Measurements from ENCODE around the gene TRPV2.
A peak's percentile ranks its signal among the peaks of the same experiment; 100 is the strongest.

Gene TRPV2

DNA sequence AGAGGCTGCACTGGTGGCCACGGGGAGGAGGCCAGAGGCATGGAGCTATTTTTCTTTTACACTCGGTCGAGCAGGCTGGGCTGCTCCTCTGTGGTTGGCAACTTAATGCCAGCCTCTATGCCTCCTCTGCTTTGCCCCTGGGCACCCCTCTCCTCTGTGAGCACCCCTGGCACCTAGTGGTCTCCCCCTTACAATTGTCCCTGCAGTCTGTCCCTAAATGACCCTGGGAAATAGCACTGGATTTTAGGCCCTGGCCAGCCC lies 49.6 kb downstream of the TRPV2 start:
- DNase-seq: no peak
- no peaks in the 10 kb centered on the region for H3K36me3 Mint-ChIP-seq (ENCODE audit: low read depth)
- H3K27me3 Mint-ChIP-seq: no peaks in the 10 kb centered on the region
- H3K4me1 Mint-ChIP-seq: no peaks in the 10 kb centered on the region
- no peak overlapping the region for H3K4me3 Mint-ChIP-seq
- H3K27ac Mint-ChIP-seq: peak overlapping the region; percentile 19
- H3K9me3 Mint-ChIP-seq: no peaks in the 10 kb centered on the region
- ATAC-seq: no peak

DNA sequence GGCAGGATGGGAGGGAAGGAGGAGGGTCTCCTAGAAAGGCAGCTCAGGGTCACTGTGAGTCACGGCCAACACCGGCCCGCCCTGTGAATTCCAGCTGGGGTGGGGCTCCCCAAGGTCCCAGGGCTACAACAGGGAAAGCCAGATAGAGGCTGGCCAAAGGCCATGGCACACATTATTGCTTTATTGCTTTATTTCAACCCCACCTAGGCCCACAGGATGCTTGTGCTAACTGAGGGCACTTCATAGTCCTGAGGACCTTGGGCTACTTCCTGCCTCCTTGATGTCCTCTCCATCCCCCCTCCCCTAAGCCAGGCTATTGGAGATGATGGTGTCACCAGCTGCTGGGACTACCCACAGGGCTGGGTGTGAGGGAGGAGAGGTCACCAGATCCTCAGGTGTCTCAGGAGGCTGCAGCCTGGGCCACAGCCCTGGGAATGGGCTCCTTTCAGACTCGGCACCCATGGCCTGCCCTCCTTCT lies 50.5 kb downstream of the TRPV2 start:
- ATAC-seq (no peak), DNase-seq (no peak)
- Mint-ChIP-seq H3K4me3 (no peak overlapping the region), H3K4me1 (no peaks in the 10 kb centered on the region), H3K27ac (no peak overlapping the region), H3K9me3 (no peaks in the 10 kb centered on the region), H3K36me3 (ENCODE audit: low read depth) (no peaks in the 10 kb centered on the region), H3K27me3 (no peaks in the 10 kb centered on the region)

- Mint-ChIP-seq H3K9me3 (no peaks in the 10 kb centered on the region), H3K36me3 (ENCODE audit: low read depth) (no peaks in the 10 kb centered on the region), H3K27me3 (no peaks in the 10 kb centered on the region), H3K4me3 (no peak overlapping the region), H3K27ac (no peak overlapping the region), H3K4me1 (no peaks in the 10 kb centered on the region)
- no peak for DNase-seq
- no peak for ATAC-seq
These were observed 51.0 kb downstream of the TRPV2 start for GRCh38 chr17:16466407-16466806.

- H3K36me3 Mint-ChIP-seq (ENCODE audit: low read depth): no peaks in the 10 kb centered on the region
- no peak for ATAC-seq
- H3K4me3 Mint-ChIP-seq: no peak overlapping the region
- no peak overlapping the region for H3K27ac Mint-ChIP-seq
- no peak for DNase-seq
- H3K27me3 Mint-ChIP-seq: no peaks in the 10 kb centered on the region
- H3K4me1 Mint-ChIP-seq: no peaks in the 10 kb centered on the region
- H3K9me3 Mint-ChIP-seq: no peaks in the 10 kb centered on the region
These were observed 51.7 kb downstream of the TRPV2 start for GRCh38 chr17:16467044-16467443.

GRCh38 chr17:16467886-16468285 lies 52.5 kb downstream of the TRPV2 start:
- no peaks in the 10 kb centered on the region for H3K36me3 Mint-ChIP-seq (ENCODE audit: low read depth)
- H3K27ac Mint-ChIP-seq: no peak overlapping the region
- no peak for DNase-seq
- no peaks in the 10 kb centered on the region for H3K27me3 Mint-ChIP-seq
- no peaks in the 10 kb centered on the region for H3K4me1 Mint-ChIP-seq
- no peaks in the 10 kb centered on the region for H3K9me3 Mint-ChIP-seq
- H3K4me3 Mint-ChIP-seq: no peak overlapping the region
- no peak for ATAC-seq

DNA sequence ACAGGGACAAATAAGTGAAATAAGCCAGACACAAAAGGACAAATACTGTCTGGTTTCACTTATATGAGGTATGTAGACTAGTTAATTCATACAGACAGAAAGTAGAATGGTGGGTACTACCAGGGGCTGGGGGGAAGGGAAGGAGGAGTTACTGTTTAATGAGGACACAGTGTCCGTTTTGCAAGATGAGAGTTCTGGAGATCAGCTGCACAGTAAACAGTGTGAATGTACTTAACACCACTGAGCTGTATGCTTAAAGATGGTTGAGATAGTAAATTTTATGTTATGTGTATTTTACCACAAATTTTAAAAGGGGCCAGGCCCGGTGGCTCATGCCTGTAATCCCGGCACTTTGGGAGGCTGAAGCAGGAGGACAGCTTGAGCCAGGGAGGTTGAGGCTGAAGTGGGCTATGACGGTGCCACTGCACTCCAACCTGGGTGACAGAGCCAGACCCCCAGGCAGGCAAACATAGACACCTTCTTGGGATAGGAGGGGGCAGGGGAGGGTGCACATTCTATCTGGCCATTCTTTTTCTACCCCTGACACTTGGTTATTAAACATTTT lies 53.1 kb downstream of the TRPV2 start:
- H3K27me3 Mint-ChIP-seq: no peaks in the 10 kb centered on the region

DNA sequence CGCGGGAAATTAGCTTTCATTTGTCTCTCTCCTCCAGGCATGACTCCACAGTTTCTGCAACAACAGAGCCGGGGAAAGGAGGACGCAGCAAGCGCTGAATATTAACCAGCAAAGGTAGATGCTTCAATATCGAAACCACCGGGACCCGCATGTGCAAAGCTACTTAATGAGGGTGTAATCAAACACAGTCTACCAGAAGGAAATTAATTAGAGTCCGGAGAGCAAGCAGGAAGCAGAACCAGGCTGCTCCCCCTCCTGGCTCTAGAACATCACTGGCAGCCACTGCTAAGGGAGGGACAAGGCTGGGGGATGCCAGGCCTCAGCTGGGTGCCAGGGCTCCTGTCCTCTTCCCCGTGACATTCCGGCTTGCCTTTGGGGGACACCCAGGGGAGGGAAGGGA lies 54.9 kb downstream of the TRPV2 start:
- DNase-seq (no peak), ATAC-seq (no peak)
- H3K4me1 Mint-ChIP-seq: no peaks in the 10 kb centered on the region
- H3K36me3 Mint-ChIP-seq (ENCODE audit: low read depth): no peaks in the 10 kb centered on the region
- no peaks in the 10 kb centered on the region for H3K27me3 Mint-ChIP-seq
- no peak overlapping the region for H3K4me3 Mint-ChIP-seq
- no peak overlapping the region for H3K27ac Mint-ChIP-seq
- H3K9me3 Mint-ChIP-seq: no peaks in the 10 kb centered on the region

More for the DNA sequence above, 53.1 kb downstream of the TRPV2 start:
- Mint-ChIP-seq H3K27ac (no peak overlapping the region), H3K36me3 (ENCODE audit: low read depth) (no peaks in the 10 kb centered on the region), H3K4me3 (no peak overlapping the region), H3K9me3 (no peaks in the 10 kb centered on the region), H3K4me1 (no peaks in the 10 kb centered on the region)
- no peak for DNase-seq
- no peak for ATAC-seq

- no peaks in the 10 kb centered on the region for H3K9me3 Mint-ChIP-seq
- no peaks in the 10 kb centered on the region for H3K4me1 Mint-ChIP-seq
- ATAC-seq: no peak
- no peak overlapping the region for H3K27ac Mint-ChIP-seq
- no peak for DNase-seq
- H3K27me3 Mint-ChIP-seq: no peaks in the 10 kb centered on the region
- H3K36me3 Mint-ChIP-seq (ENCODE audit: low read depth): no peaks in the 10 kb centered on the region
- H3K4me3 Mint-ChIP-seq: no peak overlapping the region
These were observed 55.9 kb downstream of the TRPV2 start for GRCh38 chr17:16471295-16471694.

GRCh38 chr17:16472539-16472938 lies 57.2 kb downstream of the TRPV2 start:
- no peak overlapping the region for H3K4me3 Mint-ChIP-seq
- no peak overlapping the region for H3K27ac Mint-ChIP-seq
- ATAC-seq: no peak
- H3K4me1 Mint-ChIP-seq: no peaks in the 10 kb centered on the region
- DNase-seq: no peak
- H3K9me3 Mint-ChIP-seq: no peaks in the 10 kb centered on the region
- no peaks in the 10 kb centered on the region for H3K36me3 Mint-ChIP-seq (ENCODE audit: low read depth)
- H3K27me3 Mint-ChIP-seq: no peaks in the 10 kb centered on the region

DNA sequence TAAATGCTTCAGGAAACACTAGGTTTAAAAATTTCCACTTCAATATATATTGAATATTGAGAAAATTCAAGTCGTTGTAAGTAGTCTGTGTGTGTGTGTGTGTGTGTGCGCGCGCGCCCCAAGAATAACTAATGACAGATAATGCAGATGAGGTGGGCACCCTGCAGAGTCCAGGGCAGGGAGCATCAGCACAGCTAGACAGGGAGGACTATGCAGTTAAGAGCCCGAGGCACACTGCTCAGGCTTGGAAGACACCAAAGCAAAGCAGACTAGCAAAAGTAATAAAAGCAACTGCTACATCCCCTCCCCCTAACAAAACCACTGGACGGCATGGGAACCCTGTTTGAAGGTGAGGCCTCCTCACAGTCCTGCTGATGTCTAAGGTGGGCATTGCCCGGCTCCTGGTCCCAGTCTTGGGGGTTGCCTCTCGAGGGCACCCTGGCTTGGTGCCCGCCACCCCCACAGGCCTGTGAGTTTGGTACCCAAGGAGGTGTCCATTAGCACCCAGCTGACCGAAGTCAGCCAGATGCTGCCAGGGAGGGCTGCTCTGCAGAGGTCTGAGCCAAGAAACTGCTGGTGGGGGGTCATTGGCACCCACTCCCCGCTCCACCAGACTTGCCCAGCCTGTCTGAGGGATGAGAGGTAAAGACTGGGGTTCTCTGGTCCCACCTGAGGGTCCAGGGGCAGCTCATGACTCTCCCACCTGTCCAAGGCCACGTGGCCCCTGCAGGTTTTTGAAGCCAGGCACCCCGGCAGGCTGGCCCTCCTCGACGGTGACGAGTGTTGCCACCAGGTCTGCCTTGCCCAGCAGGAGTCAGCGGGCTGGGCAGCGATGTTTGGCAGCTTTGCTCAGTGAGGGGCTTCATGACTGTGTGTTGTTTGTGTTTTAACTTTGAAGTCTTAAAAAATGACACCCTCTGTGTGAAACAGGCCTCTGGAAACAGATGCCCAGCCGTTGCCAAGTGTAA lies 58.0 kb downstream of the TRPV2 start:
- Mint-ChIP-seq H3K4me3 (no peak overlapping the region), H3K9me3 (no peaks in the 10 kb centered on the region), H3K27me3 (no peaks in the 10 kb centered on the region), H3K4me1 (no peaks in the 10 kb centered on the region), H3K27ac (no peak overlapping the region), H3K36me3 (ENCODE audit: low read depth) (no peaks in the 10 kb centered on the region)
- ATAC-seq (no peak), DNase-seq (no peak)

- no peaks in the 10 kb centered on the region for H3K27me3 Mint-ChIP-seq
- ATAC-seq (no peak), DNase-seq (no peak)
- no peak overlapping the region for H3K27ac Mint-ChIP-seq
- no peaks in the 10 kb centered on the region for H3K9me3 Mint-ChIP-seq
- H3K4me3 Mint-ChIP-seq: no peak overlapping the region
- H3K4me1 Mint-ChIP-seq: no peaks in the 10 kb centered on the region
- H3K36me3 Mint-ChIP-seq (ENCODE audit: low read depth): no peaks in the 10 kb centered on the region
These were observed 58.8 kb downstream of the TRPV2 start for GRCh38 chr17:16474012-16474725.

DNA sequence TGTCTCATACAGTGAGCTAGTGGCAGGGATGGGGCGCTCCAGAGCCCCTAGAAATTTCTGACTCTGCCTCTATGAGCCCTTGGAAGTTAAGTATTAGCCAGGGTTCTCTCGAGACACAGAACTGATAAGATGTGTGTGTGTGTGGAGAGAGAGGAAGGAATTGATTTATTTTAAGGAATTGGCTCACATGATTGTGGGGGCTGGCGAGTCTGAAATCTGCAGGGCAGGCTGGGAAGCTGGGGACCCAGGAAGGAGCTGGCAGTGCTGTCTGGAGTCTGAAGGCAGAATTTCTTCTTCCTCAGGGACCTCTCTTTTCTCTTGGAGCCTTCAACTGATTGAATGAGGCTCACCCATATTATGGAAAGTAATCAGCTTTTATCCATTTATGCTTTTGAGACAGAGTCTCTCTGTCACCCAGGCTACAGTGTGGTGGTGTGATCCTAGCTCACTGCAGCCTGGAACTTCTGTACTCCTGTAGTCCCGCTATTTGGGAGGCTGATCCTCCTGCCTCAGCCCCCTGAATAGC lies 59.9 kb downstream of the TRPV2 start:
- no peak overlapping the region for H3K27ac Mint-ChIP-seq
- DNase-seq (no peak), ATAC-seq (no peak)
- H3K4me1 Mint-ChIP-seq: no peaks in the 10 kb centered on the region
- no peak overlapping the region for H3K4me3 Mint-ChIP-seq
- no peaks in the 10 kb centered on the region for H3K36me3 Mint-ChIP-seq (ENCODE audit: low read depth)
- no peaks in the 10 kb centered on the region for H3K27me3 Mint-ChIP-seq
- no peaks in the 10 kb centered on the region for H3K9me3 Mint-ChIP-seq

GRCh38 chr17:16477255-16477654 lies 61.9 kb downstream of the TRPV2 start:
- Mint-ChIP-seq H3K27me3 (no peaks in the 10 kb centered on the region), H3K4me1 (no peaks in the 10 kb centered on the region), H3K4me3 (no peak overlapping the region), H3K27ac (no peak overlapping the region), H3K36me3 (ENCODE audit: low read depth) (no peaks in the 10 kb centered on the region), H3K9me3 (no peaks in the 10 kb centered on the region)
- ATAC-seq (no peak), DNase-seq (no peak)

GRCh38 chr17:16477666-16478065 lies 62.3 kb downstream of the TRPV2 start:
- Mint-ChIP-seq H3K27ac (no peak overlapping the region), H3K4me1 (no peaks in the 10 kb centered on the region), H3K4me3 (no peak overlapping the region), H3K27me3 (no peaks in the 10 kb centered on the region), H3K9me3 (no peaks in the 10 kb centered on the region), H3K36me3 (ENCODE audit: low read depth) (no peaks in the 10 kb centered on the region)
- ATAC-seq (no peak), DNase-seq (no peak)

DNA sequence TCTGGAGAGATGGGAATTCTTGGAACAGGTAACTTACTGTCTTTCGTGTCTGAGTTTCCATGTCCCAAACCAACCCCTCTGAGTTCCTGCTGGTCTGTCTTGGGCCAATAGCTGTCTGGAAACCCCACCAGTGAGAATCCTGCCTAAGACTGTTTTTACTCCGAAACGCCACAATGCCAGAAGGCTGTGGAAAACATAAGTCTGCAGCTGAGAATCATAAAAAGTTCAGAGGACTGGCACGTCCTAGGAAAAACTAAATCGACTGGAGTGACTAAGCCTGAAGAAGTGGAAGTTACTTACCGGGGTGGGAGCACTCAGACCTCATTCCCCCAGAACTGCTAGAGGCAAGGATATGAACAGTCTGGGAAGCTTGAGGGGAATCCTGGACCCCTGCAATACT lies 63.3 kb downstream of the TRPV2 start:
- no peak overlapping the region for H3K27ac Mint-ChIP-seq
- no peaks in the 10 kb centered on the region for H3K27me3 Mint-ChIP-seq
- no peaks in the 10 kb centered on the region for H3K9me3 Mint-ChIP-seq
- DNase-seq (no peak), ATAC-seq (no peak)
- no peak overlapping the region for H3K4me3 Mint-ChIP-seq
- no peaks in the 10 kb centered on the region for H3K36me3 Mint-ChIP-seq (ENCODE audit: low read depth)
- H3K4me1 Mint-ChIP-seq: no peaks in the 10 kb centered on the region
